Panc1 (cell line): ENCODE results near the gene NDC1. TPM values are rescaled to one million over a fixed set of nuclear protein-coding genes. Genes with fewer than 3 reads are reported as not detected.
"Not testable (repeated sequence)": the region's sequence is repeated elsewhere in the genome, so short reads cannot be mapped to it uniquely, and the experiment has no call there.

Experiments
- ATAC-seq: fragments of 200-7000 bp; cut with Tn5 transposase; 2 replicates; pipeline ENCODE4 v1.9.1; 2020; ENCODE audit warnings: mild to moderate bottlenecking, moderate library complexity
- BruUV-seq: library from RNA; stranded (reverse); fragments of 400-500 nt; replicated peaks from 2 replicates; lab custom pipeline; 2021; lab: Mats Ljungman, UMichigan
- CTCF ChIA-PET: fragments of 300-600 bp; sonication (Branson Sonifier 250); formaldehyde crosslinking; loops from one replicate; lab custom pipeline; 2022; ENCODE audit warnings: antibody characterized with exemption; lab: Charles Lee
- POLR2A ChIA-PET: fragments of 300-600 bp; sonication (Branson Sonifier 250); formaldehyde crosslinking; loops from one replicate; lab custom pipeline; 2022; ENCODE audit warnings: antibody characterized with exemption; lab: Charles Lee
- DNase-seq: peaks from one replicate; pipeline ENCODE4 v3.0.0-alpha.2; 2010; ENCODE audit warnings: low read depth, low spot score
- H3K27ac ChIP-seq: 2 replicates; pipeline ENCODE4 v1.5.1; 2011; ENCODE audit warnings: mild to moderate bottlenecking, low read length, inconsistent platforms
- H3K27me3 ChIP-seq: fragments of 200-500 bp; sonication (Bioruptor generic); 2 replicates; pipeline ENCODE4 v1.6.0; 2014; ENCODE audit warnings: low read length, inconsistent platforms; ENCODE audit not compliant: control insufficient read depth, insufficient read depth
- H3K36me3 ChIP-seq: fragments of 200-500 bp; sonication (Bioruptor generic); 2 replicates; pipeline ENCODE4 v1.5.1; 2014; ENCODE audit warnings: inconsistent platforms, mild to moderate bottlenecking, low read length, moderate library complexity; ENCODE audit not compliant: control insufficient read depth, insufficient read depth
- H3K4me1 ChIP-seq: 2 replicates; pipeline ENCODE4 v1.5.1; 2011; ENCODE audit warnings: inconsistent platforms, mild to moderate bottlenecking, low read length, moderate library complexity; ENCODE audit not compliant: control insufficient read depth, insufficient read depth
- H3K4me3 ChIP-seq, 2 experiments: 2 replicates each; pipeline ENCODE4 v1.5.1; 2011 to 2012; ENCODE audit warnings: low read depth in 2 of 2, low read length in 2 of 2, mild to moderate bottlenecking in 2 of 2, inconsistent platforms in 1 of 2, moderate library complexity in 1 of 2
- H3K9me3 ChIP-seq: fragments of 200-500 bp; sonication (Bioruptor generic); 2 replicates; pipeline ENCODE4 v1.5.1; 2014; ENCODE audit warnings: low read depth, mild to moderate bottlenecking, inconsistent platforms, low read length, moderate library complexity; ENCODE audit not compliant: control insufficient read depth, insufficient read depth
- CTCF ChIP-seq: fragments of 450-650 bp; IDR thresholded peaks from 2 replicates; pipeline ENCODE4 v1.5.1; 2017; ENCODE audit warnings: mild to moderate bottlenecking
- POLR2AphosphoS5 ChIP-seq: IDR thresholded peaks from 2 replicates; pipeline ENCODE4 v1.6.1; 2012; ENCODE audit warnings: mild to moderate bottlenecking, low read depth, low read length, moderate library complexity
- REST ChIP-seq, 2 experiments: IDR thresholded peaks; 2 replicates each; pipeline ENCODE4 v1.6.1; 2011 to 2012; ENCODE audit warnings: low read depth in 2 of 2, control low read depth in 1 of 2, low read length in 1 of 2, mild to moderate bottlenecking in 1 of 2, moderate library complexity in 1 of 2; ENCODE audit not compliant: insufficient read depth in 1 of 2
- SIN3A ChIP-seq: IDR thresholded peaks from 2 replicates; pipeline ENCODE4 v1.6.1; 2012; ENCODE audit warnings: low read depth, mild to moderate bottlenecking, low read length, moderate library complexity, borderline replicate concordance; ENCODE audit not compliant: insufficient read depth
- TCF7L2 ChIP-seq: IDR thresholded peaks from 2 replicates; pipeline ENCODE4 v1.6.1; 2011; ENCODE audit warnings: mild to moderate bottlenecking, low read depth, low read length, inconsistent platforms
- in situ Hi-C: cut with HindIII; loops from 2 replicates; pipeline ENCODE4 v1.10.0; 2016; ENCODE audit warnings: low sequenced_read_pairs, low pct_unique_long_range_greater_than_20kb
- intact Hi-C: fragments of 100-400 bp; cut with micrococcal nuclease; formaldehyde crosslinking; loops from one replicate; pipeline ENCODE4 v1.10.0; 2022; ENCODE audit not compliant: unreplicated experiment
- total RNA-seq: library from RNA; stranded (reverse); gene quantifications from one replicate; pipeline ENCODE4 v1.2.1, GENCODE V29; 2021; ENCODE audit not compliant: unreplicated experiment

The NDC1 gene
- total RNA-seq, 1 experiment from 2014 or later = 44.4 TPM

GRCh38 chr1:53878492-53879105, 40.5 kb upstream of the NDC1 start:
- intact Hi-C loops = loop anchor here (2.0 kb wide), 1 partner anchor 70 kb away; no protein-coding TSS in a partner anchor

DNA sequence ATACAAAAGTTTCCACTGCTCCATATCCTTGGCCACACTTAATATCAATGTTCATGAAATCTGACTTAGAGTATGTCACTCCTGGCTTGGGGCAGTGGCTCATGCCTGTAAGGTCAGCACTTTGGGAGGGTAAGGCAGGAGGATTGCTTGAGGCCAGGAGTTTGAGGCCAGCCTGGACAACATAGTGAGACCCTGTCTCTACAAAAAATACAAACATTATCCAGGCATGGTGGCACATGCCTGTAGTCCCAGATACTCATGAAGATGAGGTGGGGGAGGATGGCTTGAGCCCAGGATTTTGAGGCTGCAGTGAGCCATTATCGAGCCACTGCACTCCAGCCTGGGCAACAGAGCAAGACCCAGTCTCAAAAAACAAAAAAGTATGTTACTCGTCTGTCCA, 37.1 kb upstream of the NDC1 start:
- DNase-seq, CTCF ChIA-PET, H3K4me3 ChIP-seq, H3K27me3 ChIP-seq, H3K4me1 ChIP-seq, H3K9me3 ChIP-seq, in situ Hi-C loops, H3K27ac ChIP-seq, ATAC-seq, BruUV-seq, intact Hi-C loops: not testable (repeated sequence)
- H3K36me3 ChIP-seq = peaks cover 11% of the 10 kb centered on the region
- POLR2A ChIA-PET = interaction anchor here (0.6 kb wide), 1 partner anchor 23 kb away, joined by 9 read pairs; no protein-coding TSS in a partner anchor

More at GRCh38 chr1:53878492-53879105, 40.5 kb upstream of the NDC1 start:
- Histone ChIP-seq H3K9me3 (no peaks in the 10 kb centered on the region), H3K27ac (no peak overlapping the region), H3K27me3 (no peaks in the 10 kb centered on the region), H3K36me3 (peaks cover 11% of the 10 kb centered on the region), H3K4me3 (no peak overlapping the region), H3K4me1 (no peaks in the 10 kb centered on the region)
- ChIA-PET POLR2A (interaction anchor here (0.6 to 0.8 kb wide), 2 partner anchors 14 to 40 kb away, joined by 3 to 4 read pairs; partner anchors contain the start of gene NDC1), CTCF (interaction anchor here (0.5 to 2.5 kb wide), 8 partner anchors 18 to 820 kb away, joined by 3 to 9 read pairs (median 4); partner anchors contain the start of genes IFT25, LRRC42 and NDC1)
- TF ChIP-seq CTCF (peak; percentile 82), TCF7L2 (no peak), REST (IDR thresholded peaks at IDR 0.05; ENCODE audit: insufficient read depth in 1 of 2, low read depth in 2 of 2, low read length in 1 of 2) (no peak), SIN3A (no peak)
- DNase-seq = peak; percentile 35
- in situ Hi-C loops = no loop called here
- ATAC-seq = 0 out of 2 replicates have a peak, but pooled peaks have one; percentile 60
- no TSS peak for BruUV-seq

DNA sequence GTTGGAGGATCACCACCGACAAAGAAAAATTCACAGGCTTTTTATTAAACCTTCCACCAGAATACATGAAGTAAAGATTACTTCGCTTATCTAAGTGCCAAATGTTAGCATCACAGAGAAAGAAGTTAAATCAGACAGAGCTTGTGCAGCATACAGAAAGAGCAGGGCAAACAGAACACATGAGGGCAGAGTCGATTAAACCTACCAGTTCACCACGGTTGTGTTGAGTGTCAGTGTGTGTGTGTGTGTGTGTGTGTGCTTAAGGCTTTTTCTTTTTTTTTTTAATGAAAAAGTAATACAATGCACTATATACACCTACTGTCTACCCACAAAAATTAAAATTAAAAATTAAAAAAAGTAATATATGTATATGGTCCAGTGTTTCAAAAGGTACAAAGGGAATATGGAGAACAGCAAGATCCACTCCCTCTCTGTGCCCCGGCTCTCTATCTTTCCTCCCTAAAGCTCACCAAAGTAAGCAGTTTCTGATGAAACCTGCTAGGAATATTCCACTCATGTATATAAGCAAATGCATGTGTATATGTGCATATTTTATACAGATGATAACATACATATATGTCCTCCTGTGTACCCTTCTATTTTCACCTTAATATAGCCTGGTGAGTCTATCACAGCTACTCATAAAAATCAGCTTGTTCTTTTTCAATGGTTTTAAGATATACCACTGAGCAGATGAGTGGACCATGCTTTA, 33.8 kb upstream of the NDC1 start:
- Histone ChIP-seq H3K27ac (no peak overlapping the region), H3K36me3 (peaks cover 6% of the 10 kb centered on the region), H3K27me3 (no peaks in the 10 kb centered on the region), H3K9me3 (no peaks in the 10 kb centered on the region), H3K4me3 (no peak overlapping the region), H3K4me1 (no peaks in the 10 kb centered on the region)
- intact Hi-C loops (no loop called here), in situ Hi-C loops (no loop called here)
- TF ChIP-seq POLR2AphosphoS5 (no peak), CTCF (no peak), SIN3A (no peak), REST (IDR thresholded peaks at IDR 0.05; ENCODE audit: insufficient read depth in 1 of 2, low read depth in 2 of 2, low read length in 1 of 2) (no peak), TCF7L2 (no peak)
- POLR2A ChIA-PET = interaction anchor here (0.7 kb wide), 1 partner anchor 19 kb away, joined by 5 read pairs; no protein-coding TSS in a partner anchor
- ATAC-seq = no peak
- no TSS peak for BruUV-seq
- CTCF ChIA-PET = interaction anchor here (0.9 kb wide), 1 partner anchor 8 kb away, joined by 5 read pairs; no protein-coding TSS in a partner anchor
- no peak for DNase-seq
